Measurements from ENCODE around the gene BRINP3.

The BRINP3 gene

GRCh38 chr1:190444464-190444863, 33.2 kb downstream of the BRINP3 start:
- DNase-seq = no peak

- no peak for DNase-seq
Observed at GRCh38 chr1:190439447-190439846, 38.2 kb downstream of the BRINP3 start.

GRCh38 chr1:190436615-190437014, 41.0 kb downstream of the BRINP3 start:
- no peak for DNase-seq

GRCh38 chr1:190429932-190430331, 47.7 kb downstream of the BRINP3 start:
- no peak for DNase-seq

GRCh38 chr1:190429141-190429540, 48.5 kb downstream of the BRINP3 start:
- no peak for DNase-seq

- DNase-seq = no peak
Observed at GRCh38 chr1:190416239-190416638, 61.4 kb downstream of the BRINP3 start.

GRCh38 chr1:190413142-190413541, 64.5 kb downstream of the BRINP3 start:
- no peak for DNase-seq

- DNase-seq = no peak
Observed at GRCh38 chr1:190403402-190403801, 74.3 kb downstream of the BRINP3 start.

- no peak for DNase-seq
Observed at GRCh38 chr1:190399233-190399632, 78.4 kb downstream of the BRINP3 start.

GRCh38 chr1:190391582-190391981, 86.1 kb downstream of the BRINP3 start:
- no peak for DNase-seq

GRCh38 chr1:190377991-190378390, 99.7 kb downstream of the BRINP3 start:
- no peak for DNase-seq

- DNase-seq = no peak
Observed at GRCh38 chr1:190377294-190377693, 100.4 kb downstream of the BRINP3 start.

- DNase-seq = no peak
Observed at GRCh38 chr1:190376044-190376443, 101.6 kb downstream of the BRINP3 start.

- DNase-seq = no peak
Observed at GRCh38 chr1:190373705-190374336, 103.8 kb downstream of the BRINP3 start.

GRCh38 chr1:190367200-190367599, 110.5 kb downstream of the BRINP3 start:
- DNase-seq = no peak

GRCh38 chr1:190365283-190365682, 112.4 kb downstream of the BRINP3 start:
- DNase-seq = no peak

- no peak for DNase-seq
Observed at GRCh38 chr1:190353538-190354101, 124.0 kb downstream of the BRINP3 start.

GRCh38 chr1:190344454-190344853, 133.2 kb downstream of the BRINP3 start:
- DNase-seq = no peak

GRCh38 chr1:190338829-190339228, 138.8 kb downstream of the BRINP3 start:
- DNase-seq = no peak

GRCh38 chr1:190328871-190329270, 148.8 kb downstream of the BRINP3 start:
- DNase-seq = no peak

- no peak for DNase-seq
Observed at GRCh38 chr1:190328361-190328760, 149.3 kb downstream of the BRINP3 start.

- no peak for DNase-seq
Observed at GRCh38 chr1:190327271-190327670, 150.4 kb downstream of the BRINP3 start.

- no peak for DNase-seq
Observed at GRCh38 chr1:190323530-190323929, 154.1 kb downstream of the BRINP3 start.

- no peak for DNase-seq
Observed at GRCh38 chr1:190322274-190322673, 155.4 kb downstream of the BRINP3 start.

GRCh38 chr1:190320952-190321351, 156.7 kb downstream of the BRINP3 start:
- DNase-seq = no peak

Measured in GF-D8 (cell line).